Subcutaneous adipose tissue (tissue), 4 donors: ENCODE data around the gene SLC34A2. TPM values are rescaled to one million over a fixed set of nuclear protein-coding genes. Genes with fewer than 3 reads are reported as not detected.

Experiments
- total RNA-seq, 4 donors: library from RNA; depleted of rRNA; stranded (reverse); fragments of >200 nt; gene quantifications; one replicate each; pipeline ENCODE4 v1.1.0, GENCODE V29; 2016
- TF ChIP-seq, protein P1 (sequence below): fragments of 450-650 bp; IDR thresholded peaks from one replicate; pipeline ENCODE4 v1.5.1; 2016; ENCODE audit warnings: low read depth, mild to moderate bottlenecking, control low read depth, antibody characterized with exemption, moderate library complexity

Gene SLC34A2
- total RNA-seq, 4 donors from 2014 or later, result not detected

DNA sequence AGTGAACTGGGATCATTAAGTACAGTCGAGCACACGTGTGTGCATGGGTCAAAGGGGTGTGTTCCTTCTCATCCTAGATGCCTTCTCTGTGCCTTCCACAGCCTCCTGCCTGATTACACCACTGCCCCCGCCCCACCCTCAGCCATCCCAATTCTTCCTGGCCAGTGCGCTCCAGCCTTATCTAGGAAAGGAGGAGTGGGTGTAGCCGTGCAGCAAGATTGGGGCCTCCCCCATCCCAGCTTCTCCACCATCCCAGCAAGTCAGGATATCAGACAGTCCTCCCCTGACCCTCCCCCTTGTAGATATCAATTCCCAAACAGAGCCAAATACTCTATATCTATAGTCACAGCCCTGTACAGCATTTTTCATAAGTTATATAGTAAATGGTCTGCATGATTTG is 22.3 kb downstream of the SLC34A2 start:
- TF ChIP-seq, protein P1, sequence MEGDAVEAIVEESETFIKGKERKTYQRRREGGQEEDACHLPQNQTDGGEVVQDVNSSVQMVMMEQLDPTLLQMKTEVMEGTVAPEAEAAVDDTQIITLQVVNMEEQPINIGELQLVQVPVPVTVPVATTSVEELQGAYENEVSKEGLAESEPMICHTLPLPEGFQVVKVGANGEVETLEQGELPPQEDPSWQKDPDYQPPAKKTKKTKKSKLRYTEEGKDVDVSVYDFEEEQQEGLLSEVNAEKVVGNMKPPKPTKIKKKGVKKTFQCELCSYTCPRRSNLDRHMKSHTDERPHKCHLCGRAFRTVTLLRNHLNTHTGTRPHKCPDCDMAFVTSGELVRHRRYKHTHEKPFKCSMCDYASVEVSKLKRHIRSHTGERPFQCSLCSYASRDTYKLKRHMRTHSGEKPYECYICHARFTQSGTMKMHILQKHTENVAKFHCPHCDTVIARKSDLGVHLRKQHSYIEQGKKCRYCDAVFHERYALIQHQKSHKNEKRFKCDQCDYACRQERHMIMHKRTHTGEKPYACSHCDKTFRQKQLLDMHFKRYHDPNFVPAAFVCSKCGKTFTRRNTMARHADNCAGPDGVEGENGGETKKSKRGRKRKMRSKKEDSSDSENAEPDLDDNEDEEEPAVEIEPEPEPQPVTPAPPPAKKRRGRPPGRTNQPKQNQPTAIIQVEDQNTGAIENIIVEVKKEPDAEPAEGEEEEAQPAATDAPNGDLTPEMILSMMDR, result no peak

DNA sequence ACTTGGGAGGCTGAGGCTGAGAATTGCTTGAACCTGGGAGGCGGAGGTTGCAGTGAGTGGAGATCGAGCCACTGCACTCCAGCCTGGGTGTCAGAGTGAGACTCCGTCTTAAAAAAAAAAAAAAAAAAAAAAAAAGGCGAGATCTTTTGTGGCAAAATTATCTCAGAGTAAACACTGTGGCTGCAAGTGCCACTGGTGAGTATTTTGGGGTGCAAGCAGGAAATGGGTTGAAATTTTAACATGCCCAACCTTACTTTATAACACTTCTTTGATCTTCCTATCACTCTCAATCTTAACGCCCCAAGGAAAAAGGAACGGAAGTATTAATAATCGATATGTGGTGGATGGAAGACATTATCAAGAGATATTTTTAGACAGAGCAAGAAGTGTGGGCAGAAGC is 32.1 kb downstream of the SLC34A2 start:
- TF ChIP-seq, protein P1, result no peak

DNA sequence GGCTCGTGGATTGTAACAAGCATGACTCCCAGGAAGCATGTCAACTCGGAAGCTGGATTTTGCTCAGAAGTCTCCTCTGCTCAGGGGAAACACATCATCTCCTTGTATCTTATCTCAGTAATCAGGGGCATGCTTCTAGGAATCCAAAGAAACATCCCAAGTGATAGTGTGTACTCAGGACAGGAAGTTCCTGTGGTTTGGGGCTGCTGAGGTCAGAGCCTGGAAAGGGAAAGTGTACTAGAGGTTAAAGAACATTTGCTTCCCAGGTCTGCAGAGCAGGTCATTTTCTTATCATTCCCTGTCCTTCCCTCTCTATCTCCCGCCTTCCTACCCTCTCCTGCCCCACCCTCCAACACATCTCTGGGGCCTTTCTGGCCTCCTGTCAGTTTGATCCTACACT is 38.8 kb downstream of the SLC34A2 start:
- TF ChIP-seq, protein P1, result no peak

DNA sequence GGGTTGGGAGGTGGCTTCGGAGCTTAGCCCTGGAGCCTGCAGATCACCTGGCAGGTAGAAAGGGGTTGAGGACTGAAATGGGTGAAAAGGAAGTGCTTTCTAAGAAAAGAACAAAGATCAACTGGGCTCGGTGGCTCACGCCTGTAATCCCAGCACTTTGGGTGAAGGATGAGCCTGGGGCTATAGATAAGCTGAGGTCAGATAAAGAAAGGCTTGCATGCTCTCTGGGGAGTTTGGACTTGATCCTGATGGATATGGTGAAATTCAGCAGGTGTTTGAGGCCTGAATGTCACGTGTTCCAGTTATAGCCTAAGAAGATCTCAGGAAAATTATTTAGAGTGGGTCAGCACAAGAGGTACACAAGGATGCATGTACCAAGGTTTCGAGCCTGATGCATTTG is 40.8 kb downstream of the SLC34A2 start:
- TF ChIP-seq, protein P1, result no peak

DNA sequence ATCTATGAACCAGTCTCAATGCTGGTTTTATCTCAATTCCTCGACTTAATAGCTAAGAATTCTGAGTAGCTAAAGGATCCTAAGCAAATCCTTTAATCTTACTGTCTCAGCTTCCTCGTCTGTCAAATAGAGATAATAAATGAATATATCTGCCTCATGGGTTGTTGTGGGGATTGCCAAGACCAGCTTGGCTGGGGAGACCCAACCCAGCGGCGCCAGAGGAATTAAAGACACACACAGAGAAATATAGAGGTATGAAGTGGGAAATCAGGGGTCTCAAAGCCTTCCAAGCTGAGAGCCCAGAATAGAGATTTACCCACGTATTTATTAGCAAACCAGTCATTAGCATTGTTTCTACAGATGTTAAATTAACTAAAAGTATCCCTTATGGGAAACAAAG is 41.9 kb downstream of the SLC34A2 start:
- TF ChIP-seq, protein P1, result no peak

DNA sequence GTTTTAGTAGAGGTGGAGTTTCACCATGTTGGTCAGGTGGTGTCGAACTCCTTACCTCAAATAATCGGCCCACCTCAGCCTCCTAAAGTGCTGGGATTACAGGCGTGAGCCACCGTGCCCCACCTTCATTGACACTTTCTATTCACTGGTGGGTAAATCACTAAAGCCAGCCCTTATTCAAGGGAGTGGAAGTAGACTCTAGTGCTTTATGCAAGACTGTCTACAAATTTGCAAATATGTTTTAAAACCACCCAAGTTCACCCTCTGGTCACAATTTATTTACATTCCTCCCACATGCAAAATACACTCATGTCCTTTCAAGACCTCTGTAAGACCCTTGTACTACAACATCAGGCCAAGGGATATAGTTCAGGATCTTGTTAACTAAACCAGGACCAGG is 45.0 kb downstream of the SLC34A2 start:
- TF ChIP-seq, protein P1, result no peak

DNA sequence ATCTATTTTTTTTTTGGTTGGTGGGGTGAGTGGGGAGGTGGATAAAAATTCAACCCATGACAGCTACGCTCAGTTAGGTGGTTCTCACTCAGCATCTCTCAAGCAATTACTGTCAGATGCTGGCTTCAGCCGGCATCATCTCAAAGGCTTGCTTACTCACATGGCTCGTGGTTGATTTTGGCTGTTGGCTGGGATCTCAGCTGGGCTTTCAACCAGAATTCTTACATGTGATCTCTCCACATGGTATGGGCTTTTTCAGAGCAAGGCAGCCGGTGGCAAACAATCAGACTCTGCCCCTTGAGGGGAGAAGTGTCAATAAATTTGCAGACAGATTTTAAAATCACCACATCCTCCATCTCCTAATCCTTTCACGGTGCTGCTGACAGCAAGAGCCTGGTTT is 47.2 kb downstream of the SLC34A2 start:
- TF ChIP-seq, protein P1, result no peak
